Measurements from ENCODE around the gene ELL.
A peak's percentile ranks its signal among the peaks of the same experiment; 100 is the strongest.

Gene ELL

DNA sequence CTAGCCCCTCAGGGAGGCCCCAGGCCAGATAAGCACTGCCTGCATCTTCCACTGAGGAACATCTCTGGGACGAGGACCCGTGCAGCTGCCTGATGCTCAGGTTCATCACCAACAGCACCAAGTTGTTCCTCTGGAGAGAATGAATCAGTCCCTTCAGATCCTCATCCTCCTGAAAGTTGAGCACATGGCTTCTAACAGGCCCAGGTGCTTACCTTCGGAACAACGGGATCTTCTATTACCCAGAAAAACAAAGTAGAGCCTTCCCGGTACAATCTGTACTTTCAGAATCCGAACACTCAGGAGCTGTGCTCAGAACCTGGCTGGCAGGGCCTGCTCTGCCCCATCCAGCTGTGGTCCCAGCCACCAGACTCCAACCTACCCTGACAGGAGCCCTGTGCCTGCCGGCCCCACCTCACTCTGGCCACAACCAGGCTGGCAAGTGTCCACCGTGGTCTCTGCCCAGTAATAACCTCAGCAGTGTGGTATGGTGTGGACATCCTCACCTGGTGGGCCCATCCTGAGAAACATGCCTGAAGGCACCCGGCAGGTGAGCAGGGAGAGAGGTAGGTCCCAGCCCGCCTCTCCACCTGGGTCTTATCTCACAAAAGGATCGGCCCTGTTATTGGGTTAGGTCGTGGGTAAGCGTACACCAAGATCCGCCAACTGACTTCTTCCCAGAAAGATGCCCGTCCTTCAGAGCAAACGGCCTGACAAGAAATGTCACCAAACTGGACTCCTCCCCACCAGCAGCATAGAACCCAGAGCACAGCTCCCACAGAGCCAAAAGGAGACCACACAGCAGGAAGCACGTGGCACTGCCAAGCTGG lies 34.1 kb downstream of the ELL start:
- no peak for DNase-seq

DNA sequence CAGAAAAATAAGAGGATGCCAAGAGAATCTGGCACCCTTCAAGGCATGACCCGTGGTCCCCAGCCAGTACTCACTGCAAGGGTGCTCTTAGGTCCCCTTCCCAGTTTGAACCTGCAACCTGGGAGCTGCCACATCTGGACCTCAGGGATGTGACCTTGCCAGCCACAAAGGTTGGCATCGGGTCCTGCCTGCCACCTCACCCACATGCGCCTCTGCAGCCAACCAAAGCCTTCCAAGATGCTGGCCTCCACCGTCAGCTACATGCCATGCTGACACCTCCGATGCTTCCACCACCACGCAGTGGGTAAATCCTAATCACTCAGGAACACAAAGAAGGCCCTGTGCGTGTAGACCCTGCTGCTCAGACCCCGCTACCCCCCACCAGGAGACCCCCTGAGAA lies 35.1 kb downstream of the ELL start:
- no peak for DNase-seq

DNA sequence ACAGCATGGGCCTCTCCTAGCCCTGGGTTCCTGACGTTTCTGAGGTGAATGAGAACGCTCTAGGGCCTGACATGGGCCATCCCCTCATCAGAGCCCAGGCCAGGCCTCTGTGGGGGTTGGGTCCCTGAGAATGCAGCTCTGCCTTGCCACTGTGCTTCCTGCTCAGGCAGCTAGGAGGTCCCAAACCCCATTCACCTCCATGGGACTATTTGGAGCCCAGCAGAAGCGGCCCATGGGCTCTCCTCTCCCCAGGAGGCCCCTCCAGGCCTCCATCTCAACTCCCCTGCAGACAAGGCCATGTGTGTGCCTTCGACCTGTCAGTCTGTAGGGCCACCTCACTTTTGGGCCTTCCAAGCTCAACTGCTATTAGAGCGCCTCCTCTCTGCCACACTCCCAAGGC lies 36.9 kb downstream of the ELL start:
- no peak for DNase-seq

DNA sequence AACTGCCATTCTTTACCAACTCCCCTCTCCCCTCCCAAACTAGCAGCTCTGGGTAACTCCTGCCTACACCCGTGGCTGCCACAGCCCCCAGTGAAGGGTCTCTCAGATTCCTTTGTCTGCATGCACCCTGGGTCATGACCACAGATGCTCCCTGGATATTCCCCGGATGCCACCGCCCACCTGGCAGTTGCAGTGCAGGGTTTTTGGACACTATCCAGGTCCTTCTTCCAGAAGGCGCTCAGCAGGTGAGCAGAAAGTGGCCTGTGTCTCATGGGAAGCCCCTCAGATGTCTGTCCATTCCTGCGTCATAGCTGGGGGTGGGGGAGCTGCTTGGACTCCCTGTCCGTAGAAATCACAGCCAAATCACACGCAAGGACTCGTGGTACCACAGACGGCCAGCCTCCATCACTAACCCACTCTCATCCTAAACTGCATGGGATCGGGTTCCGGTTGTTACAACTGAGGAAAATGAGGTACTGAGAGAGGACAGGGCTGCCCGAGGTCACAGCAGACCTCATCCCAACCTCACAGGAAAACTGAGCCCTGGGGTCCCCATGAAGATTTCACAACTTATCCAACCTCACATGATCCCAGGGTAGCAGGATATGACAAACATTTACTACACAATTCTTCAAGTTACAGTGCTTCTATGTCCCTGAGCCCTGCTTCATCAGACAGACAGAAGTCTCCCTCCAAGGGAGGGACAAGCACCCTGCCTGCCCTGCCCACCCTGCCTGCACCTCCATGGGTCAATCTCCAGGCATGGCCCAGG lies 38.6 kb downstream of the ELL start:
- DNase-seq, result no peak

DNA sequence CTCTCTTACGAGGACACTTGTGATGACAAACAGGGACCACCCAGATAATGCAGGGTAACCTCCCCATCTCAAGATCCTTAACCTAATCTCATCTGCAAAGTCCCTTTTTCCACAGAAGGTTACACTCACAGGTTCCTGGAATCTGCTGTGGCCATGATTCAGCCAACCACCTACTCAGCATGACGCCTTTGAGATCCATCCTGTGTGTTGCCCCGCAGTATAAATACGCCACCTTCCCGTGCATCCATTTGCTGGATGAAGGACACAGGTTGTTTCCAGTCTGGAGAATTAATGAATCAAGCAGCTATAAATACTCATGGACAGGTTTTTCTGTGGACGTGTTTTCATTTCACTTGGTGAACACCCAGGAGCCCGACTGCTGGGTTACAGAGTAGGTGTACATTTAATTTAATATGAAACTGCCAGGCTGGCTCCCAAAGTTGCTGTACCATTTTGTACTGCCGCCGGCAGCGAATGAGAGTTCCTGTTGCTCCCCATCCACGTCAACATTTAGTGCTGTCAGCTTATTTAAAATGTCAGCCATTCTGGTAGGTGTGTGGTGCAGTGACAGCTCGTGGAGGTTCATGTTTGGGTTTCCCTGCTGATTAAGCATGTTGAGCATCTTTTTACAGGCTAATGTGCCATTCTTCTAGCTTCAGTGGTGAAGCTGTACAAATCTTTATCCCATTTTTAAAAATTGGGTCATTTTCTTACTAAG lies 40.2 kb downstream of the ELL start:
- peak; percentile 48 to 62 for DNase-seq

DNA sequence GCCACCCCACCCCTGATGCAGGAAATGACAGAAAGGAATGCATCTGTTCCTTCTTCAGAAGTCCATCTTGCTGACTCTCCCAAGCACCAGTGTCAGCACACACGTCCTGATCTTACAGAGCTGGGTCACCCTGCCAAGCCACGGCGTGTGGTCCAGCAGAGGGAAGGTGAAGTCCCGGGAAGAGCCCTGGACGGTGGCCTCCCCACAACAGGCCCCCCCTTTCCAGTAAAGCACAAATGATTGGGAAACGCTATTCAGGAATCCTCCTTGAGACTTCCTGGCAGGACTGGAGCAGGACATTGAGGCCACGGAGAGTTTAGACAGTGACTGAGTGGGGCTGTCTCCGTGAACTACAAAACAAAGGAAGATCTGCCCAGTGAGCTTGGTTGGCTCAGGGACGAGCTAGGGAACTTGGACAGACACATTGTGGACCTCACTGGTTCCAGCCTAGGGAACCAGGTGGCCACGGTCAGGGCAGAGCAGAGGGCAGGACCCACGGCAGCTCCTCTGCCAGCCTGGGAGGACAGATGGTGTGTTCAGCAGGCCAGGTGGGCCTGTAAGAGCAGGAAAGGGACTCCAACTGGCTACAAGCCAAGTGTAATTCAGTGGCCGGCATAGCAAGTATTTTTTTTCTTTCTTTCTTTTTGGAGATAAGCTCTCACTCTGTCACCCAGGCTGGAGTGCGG lies 41.7 kb downstream of the ELL start:
- DNase-seq, result no peak

DNA sequence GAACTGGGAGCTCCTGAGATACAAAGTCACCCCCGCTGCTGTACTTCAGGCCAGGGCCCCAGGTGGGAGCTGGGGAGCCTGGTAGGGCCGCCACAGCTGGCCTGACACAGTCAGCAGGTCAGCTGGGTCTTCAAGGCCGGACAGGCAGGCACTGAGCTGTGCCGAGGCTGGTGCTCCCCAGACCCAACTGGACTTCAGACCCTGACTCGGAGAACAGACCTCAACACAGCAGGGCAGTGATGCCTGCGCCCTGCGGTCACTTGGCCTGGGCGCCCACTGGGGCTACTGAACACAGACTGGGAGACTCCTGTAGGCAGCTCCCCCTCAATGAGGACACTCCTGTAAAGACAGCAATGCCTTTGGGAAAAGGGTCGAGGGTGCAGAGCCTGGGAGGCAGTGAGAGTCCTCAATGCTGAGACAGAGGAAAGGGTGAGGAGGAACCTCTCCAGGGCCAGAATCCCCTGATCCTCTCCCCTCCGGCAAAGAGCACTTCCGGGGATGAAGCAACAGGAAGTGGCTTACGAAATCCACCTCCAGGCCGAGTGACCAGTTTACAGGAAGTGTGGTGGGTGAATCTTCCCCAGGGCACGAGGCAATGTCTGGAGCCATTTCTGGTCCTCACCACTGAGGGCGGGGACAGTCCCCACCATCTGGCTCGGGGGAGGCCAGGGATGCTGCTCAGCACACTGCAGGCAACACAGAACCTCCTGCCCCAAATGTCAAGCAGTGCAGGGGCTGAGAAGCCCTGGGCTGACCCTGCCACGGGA lies 43.1 kb downstream of the ELL start:
- DNase-seq, result peak; percentile 82 to 87

DNA sequence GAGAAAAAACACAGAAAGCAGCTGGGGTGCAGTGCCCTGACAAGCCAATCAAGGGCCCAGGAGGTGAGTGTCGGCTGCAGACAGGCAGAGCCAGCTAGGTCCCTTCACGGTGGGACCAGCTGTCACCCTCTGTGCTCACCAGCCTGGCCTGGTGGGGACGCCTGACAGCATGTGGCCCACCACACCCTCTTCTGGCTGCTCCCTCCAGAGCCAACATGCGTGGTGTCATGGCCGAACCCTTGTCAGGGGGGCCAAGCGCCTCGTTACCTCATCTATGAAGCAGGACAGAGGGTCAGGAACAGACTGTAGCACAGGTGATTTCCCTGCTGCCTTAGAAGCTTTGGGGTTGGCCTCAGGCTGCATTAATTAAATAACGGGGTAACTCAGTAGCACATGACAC lies 43.9 kb downstream of the ELL start:
- no peak for DNase-seq

DNA sequence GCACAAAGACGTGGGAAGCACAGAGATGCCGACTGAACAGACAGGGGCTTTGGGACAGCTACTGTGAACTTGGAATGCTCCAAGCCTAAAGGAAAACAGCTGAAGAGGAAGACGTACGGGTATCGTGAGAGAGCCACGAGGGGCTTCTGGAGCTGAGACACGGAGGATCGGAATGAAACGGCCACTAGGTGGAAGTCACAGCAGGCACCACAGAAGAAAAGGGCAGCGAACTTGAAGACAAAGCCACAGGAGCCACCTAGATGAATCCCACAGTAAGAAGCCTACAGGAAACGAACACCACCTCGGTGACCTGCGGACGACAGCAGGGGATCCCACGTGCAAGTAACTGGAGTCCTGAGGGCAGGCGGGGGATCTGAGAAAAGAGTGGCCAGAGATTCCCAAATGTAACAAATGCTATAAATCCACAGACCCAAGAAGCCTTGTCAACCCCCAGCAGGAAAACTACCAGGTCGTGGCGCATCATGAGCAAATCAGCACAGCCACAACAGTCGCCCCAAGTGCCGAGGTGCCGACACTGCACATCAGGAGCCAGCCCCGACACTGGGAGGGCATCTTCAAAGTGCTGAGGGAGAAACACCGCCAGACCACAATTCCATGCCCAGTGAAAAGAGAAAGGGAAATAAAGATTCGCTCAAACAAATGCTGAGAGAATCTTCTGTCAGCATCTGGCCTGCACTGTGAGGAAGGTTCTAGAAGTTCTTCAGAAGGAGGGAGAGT lies 44.7 kb downstream of the ELL start:
- no peak for DNase-seq

DNA sequence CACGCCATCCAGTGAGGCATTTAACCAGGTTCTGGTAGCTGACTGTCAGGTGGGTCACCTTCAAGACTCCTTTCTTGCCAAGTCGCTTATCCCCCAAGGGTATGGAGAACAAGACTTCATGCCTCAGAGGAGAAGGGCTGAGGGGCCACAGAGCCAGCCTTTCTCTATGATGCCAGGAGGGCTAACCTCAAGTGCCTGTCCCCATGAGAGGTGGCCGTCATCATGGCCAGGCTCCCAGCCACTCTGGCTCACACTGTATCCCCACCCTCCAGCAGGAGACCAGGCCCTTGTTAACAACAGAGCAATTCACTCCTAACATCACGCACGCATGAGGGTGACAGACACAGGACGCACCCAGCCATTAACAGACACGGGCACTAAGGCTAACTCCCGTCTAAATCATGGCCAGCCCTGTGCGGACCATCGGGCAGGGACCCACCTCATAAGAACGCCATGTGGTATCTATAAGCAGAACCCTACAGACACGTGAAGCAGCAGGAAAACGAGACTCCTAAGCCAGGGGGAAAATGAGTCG lies 45.3 kb downstream of the ELL start:
- no peak for DNase-seq

DNA sequence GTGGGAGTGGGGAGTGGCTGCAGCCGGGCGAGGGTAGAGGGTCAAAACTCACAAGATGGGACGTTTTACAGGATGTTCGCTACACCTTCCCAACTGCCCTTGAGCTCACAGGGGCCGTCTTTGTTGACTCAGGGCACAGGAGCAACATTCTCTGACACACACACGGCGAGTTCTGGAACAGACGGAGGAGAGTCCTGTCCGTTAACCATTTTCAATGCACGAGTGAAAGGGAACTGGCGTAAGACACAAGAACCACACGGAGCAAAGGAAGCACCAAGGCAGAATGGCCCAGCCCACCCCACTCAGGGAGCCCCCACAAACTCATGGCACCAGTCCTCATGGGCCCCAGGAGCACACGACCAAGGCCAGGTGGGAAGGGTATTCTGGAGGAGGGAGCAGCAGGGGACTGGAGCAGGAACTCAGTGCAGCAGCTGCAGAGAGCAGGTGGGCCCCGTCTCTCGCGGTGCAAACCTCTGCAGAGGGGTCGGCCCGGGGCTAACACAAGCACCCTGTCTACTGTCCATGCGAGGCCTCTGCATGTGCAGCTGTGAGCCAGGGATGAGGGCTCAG lies 46.0 kb downstream of the ELL start:
- DNase-seq, result no peak

DNA sequence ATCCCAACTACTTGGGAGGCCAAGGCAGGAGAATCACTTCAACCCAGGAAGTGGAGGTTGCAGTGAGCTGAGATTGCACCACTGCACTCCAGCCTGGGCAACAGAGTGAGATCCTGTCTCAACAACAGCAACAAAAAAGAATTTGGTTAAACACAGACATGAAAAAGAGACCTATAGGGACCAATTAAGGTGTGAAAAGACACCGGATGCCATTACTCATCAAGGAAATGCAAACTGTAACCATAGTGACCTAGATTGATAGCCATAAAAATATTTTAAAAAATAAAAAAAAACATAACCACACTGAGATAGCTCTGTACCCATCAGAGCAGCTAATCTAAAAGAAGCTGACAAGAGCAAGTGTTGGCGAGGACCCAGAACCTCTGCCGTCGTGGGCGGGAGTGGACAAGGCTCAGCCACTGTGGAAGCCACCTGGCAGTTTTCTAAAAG lies 46.8 kb downstream of the ELL start:
- no peak for DNase-seq

DNA sequence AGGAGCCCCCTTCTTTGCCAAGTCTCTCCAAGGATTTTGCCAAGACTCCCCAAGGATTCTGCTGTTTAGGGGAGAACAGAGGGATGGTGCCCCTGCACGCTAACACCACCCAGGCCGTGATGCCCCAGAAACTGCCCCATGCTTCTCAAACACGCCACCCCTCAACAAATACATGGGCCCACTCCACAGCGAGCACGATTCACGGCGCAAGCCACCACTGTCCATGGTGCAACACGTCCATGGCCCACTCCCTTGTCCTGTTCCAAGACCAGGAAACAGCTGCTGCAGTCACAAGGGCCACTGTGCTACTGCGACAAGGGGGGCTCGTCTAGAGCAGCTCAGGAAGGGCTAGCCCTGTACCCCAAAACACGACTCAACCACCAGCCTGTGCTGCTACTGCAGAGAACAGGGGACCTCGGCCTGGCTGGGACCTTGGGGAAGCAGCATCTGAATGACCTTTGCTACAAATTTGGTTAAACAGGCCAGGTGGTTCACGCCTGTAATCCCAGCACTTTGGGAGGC lies 47.4 kb downstream of the ELL start:
- no peak for DNase-seq

DNA sequence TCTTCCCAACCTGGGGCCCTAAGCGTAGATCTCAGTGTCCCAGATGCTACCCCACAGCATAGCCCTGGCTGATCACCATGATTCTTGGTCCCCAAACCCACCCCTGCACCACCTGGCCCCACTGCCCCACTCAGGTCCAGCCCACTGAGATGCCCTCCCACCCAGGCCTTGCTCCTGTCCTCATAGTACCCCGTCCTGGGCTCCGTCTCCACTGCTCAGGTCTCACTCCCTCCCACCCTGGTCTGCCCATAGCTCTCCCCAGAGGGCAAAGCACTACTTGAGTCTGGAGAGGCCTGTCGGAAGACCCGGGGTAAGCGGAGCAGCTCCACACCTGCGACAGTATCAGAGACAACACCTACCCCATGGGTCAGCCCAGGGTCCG lies 48.2 kb downstream of the ELL start:
- no peak for DNase-seq

DNA sequence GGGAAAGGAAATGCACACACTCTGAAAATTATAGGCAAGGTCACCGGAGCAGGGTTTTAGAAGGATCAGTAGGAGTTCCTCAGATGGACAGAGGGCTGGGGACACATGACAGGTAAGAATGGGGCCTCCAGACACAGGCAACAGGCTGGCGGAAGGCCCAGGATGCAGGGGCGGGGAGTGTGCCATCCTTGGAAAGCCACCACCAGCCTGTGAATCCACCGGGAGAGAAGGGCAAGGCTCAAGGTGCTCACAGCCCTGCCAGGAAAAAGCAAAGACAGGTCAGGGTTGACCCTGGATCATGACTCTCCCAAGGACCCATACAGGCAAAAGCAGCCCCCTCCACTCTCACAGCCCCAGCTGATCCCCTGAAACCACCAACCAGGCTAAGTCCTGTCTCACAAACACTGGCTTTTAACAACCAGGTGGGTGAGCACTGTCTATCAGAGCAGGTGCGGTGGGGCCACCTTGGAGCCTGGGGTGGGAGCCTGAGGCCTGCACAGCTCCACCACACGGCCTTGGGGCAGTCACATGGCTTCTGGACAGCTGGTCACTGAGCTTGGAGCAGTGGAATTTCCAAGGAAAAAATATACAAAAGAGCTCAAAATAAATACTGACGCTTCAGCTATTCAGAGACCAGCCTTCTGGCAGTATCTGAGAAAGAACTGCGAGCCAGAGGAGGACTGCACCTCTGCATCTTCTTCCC lies 48.7 kb downstream of the ELL start:
- DNase-seq, result no peak

DNA sequence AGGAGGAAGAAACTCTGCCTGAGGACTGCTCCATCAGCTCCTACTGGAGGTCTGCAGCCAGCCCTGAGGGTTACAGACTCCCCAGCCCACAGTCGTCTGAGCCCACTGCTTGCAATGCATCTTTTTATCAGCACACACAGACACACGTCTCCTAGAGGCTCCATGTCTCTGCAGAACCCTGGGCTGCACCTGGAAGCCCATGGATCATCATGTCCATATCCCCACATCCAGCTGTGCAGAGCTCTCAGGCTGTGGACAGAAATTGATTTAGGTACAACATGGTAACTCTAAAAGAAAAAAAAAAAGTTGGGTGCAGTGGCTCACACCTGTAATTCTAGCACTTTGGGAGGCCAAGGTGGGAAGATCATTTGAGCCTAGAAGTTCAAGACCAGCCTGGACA lies 51.1 kb downstream of the ELL start:
- no peak for DNase-seq

DNA sequence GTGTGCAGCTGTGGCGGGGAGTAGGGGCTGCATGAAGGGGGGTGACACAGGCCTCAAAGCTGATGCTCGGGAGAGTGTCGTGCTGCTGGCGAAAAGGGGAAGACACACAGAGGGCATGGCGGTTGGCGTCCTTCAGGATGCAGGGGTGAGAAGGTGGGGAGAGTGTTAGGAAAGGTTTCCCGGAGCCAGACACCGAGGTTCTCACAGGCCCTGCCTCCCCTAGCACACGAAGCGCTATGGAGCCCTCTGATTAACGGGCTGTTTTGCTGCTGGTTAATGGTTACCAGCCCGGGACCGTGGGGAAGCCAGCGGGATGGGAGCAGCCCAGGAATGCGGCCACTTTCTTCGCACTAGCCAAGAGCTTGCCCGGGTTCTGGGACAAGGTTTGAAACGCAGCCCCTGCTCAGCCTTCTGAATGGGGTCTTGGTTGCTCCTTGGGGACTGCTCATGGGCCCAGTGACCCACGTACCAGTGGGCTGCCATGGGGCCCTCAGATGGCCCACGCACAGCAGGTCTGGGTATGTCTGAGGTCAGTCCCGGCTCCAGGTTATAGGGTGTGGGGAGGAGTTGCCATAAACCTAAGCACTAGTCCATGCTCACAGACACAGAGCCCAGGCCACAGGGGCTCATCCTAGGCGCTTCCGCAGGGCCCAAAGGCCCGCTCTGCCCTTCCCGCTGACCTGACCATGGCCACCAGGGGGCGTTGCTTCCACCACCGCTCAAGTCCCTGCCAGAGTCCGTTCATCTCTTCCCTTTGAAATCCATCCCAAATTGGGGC lies 52.6 kb downstream of the ELL start:
- peak; percentile 73 to 78 for DNase-seq

DNA sequence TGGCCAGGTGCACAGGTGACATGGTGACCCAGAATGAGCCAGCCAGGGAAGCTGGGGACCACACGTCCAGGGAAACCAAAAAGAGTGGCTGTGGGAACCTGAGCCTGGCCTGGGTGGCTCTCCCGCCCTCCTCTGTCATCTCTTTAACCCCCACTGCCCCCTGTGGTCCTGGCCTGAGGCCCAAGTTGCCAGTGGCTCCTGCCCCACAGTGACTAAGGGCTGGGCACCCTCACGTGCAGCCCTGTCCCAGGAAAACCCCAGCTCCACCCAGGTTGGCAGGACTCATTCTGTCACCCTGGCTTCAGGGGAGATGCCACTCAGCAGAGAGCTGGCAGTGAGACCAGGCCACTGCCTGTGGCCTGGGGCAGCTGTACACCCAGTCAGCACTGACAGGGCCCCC lies 53.4 kb downstream of the ELL start:
- DNase-seq, result no peak

DNA sequence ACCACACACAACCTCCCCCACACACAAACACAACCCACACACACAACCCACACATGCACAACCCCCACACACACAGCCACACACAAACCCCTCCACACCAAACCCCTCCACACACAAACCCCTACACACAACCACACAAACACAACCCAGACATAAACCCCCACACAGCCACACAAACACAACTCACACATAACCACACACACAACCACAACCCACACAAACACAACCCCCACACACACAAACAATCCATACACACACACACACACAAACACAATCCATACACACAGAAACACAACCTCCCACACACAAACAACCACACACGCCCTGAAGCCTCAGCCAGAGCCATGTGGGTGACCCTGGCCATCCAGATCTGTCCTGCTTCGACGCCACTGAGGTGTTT lies 53.9 kb downstream of the ELL start:
- no peak for DNase-seq
